Measurements from ENCODE around the gene KRTAP4-8.

DNA sequence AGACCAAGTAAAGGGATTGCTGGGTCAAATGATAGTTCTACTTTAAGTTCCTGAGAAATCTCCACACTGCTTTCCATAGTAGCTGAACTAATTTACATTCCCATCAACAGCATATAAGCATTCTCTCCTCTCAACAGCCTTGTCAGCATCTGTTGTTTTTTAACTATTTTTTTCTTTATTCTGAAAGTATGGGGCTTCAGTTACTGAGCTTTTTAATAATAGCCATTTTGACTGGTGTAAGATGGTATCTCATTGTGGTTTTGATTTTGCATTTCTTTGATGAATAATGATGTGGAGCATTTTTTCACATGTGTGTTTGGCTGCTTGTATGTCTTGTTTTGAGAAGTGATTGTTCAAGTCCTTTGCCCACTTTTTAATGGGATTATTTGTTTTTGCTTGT is 45.4 kb downstream of the KRTAP4-8 start:
- TF ChIP-seq, protein P1, sequence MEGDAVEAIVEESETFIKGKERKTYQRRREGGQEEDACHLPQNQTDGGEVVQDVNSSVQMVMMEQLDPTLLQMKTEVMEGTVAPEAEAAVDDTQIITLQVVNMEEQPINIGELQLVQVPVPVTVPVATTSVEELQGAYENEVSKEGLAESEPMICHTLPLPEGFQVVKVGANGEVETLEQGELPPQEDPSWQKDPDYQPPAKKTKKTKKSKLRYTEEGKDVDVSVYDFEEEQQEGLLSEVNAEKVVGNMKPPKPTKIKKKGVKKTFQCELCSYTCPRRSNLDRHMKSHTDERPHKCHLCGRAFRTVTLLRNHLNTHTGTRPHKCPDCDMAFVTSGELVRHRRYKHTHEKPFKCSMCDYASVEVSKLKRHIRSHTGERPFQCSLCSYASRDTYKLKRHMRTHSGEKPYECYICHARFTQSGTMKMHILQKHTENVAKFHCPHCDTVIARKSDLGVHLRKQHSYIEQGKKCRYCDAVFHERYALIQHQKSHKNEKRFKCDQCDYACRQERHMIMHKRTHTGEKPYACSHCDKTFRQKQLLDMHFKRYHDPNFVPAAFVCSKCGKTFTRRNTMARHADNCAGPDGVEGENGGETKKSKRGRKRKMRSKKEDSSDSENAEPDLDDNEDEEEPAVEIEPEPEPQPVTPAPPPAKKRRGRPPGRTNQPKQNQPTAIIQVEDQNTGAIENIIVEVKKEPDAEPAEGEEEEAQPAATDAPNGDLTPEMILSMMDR (IDR thresholded peaks at IDR 0.05; ENCODE audit: low read depth, low read length, poor library complexity, severe bottlenecking): no peak
- no peak for TF ChIP-seq EZH2phosphoT487 (IDR thresholded peaks at IDR 0.05; ENCODE audit: borderline replicate concordance, low read length)
